IMR-90 (cell line): ENCODE results near the gene NAV2. TPM values are rescaled to one million over a fixed set of nuclear protein-coding genes. Genes with fewer than 3 reads are reported as not detected.

Source experiments
- ATAC-seq: fragments of 200-7000 bp; cut with Tn5 transposase; 2 replicates; pipeline ENCODE4 v1.9.1; 2020; ENCODE audit warnings: low read depth, mild to moderate bottlenecking, moderate library complexity
- BruUV-seq: library from RNA; stranded (reverse); fragments of 400-500 nt; replicated peaks from 2 replicates; lab custom pipeline; 2021; lab: Mats Ljungman, UMichigan
- CTCF ChIA-PET: fragments of 300-600 bp; formaldehyde crosslinking; extraction: SDS; loops from one replicate; lab custom pipeline; 2021; ENCODE audit warnings: antibody characterized with exemption; lab: Yijun Ruan, JAX
- POLR2A ChIA-PET: fragments of 300-600 bp; sonication (Branson Sonifier 250); formaldehyde crosslinking; loops from one replicate; lab custom pipeline; 2022; ENCODE audit warnings: antibody characterized with exemption; ENCODE audit not compliant: unreplicated experiment; lab: Charles Lee
- DNase-seq: peaks from one replicate; pipeline ENCODE4 v3.0.0; 2013
- H2AFZ ChIP-seq: replicated peaks from 2 replicates; pipeline ENCODE3; 2013; ENCODE audit warnings: low read length, mild to moderate bottlenecking; ENCODE audit not compliant: poor library complexity
- H2AK5ac ChIP-seq: 2 replicates; pipeline ENCODE4 v1.6.1; 2013; ENCODE audit warnings: low read depth, low read length, inconsistent platforms
- H2AK9ac ChIP-seq: replicated peaks from 2 replicates; pipeline ENCODE3; 2013; ENCODE audit warnings: mild to moderate bottlenecking, low read depth, low read length, moderate library complexity; ENCODE audit not compliant: poor library complexity
- H2BK120ac ChIP-seq: 2 replicates; pipeline ENCODE4 v1.6.1; 2013; ENCODE audit warnings: low read depth, low read length, inconsistent platforms
- H2BK15ac ChIP-seq: 3 replicates; pipeline ENCODE4 v1.6.1; 2013; ENCODE audit warnings: low read depth, low read length, inconsistent platforms
- H2BK20ac ChIP-seq: 2 replicates; pipeline ENCODE4 v1.6.1; 2013; ENCODE audit warnings: low read depth, mild to moderate bottlenecking, inconsistent platforms, low read length, moderate library complexity
- H2BK5ac ChIP-seq: 2 replicates; pipeline ENCODE4 v1.6.1; 2013; ENCODE audit warnings: mild to moderate bottlenecking, low read depth, low read length, inconsistent platforms; ENCODE audit not compliant: poor library complexity, severe bottlenecking
- H3K14ac ChIP-seq: replicated peaks from 2 replicates; pipeline ENCODE4 v1.6.1; 2013; ENCODE audit warnings: low read depth, low read length, inconsistent platforms
- H3K18ac ChIP-seq: 2 replicates; pipeline ENCODE4 v1.6.1; 2013; ENCODE audit warnings: low read depth, low read length, control low read depth
- H3K23ac ChIP-seq: 2 replicates; pipeline ENCODE4 v1.6.1; 2013; ENCODE audit warnings: low read depth, low read length, inconsistent platforms
- H3K27ac ChIP-seq: 2 replicates; pipeline ENCODE4 v1.5.1; 2013; ENCODE audit warnings: mild to moderate bottlenecking, control low read depth, low read length; ENCODE audit not compliant: insufficient read depth
- H3K27me3 ChIP-seq: 2 replicates; pipeline ENCODE4 v1.6.1; 2013; ENCODE audit warnings: low read length; ENCODE audit not compliant: control insufficient read depth, insufficient read depth
- H3K36me3 ChIP-seq: 2 replicates; pipeline ENCODE4 v1.6.1; 2013; ENCODE audit warnings: low read length, mixed read lengths; ENCODE audit not compliant: control insufficient read depth, insufficient read depth
- H3K4ac ChIP-seq: 2 replicates; pipeline ENCODE4 v1.6.1; 2013; ENCODE audit warnings: low read depth, low read length, inconsistent platforms
- H3K4me1 ChIP-seq: 2 replicates; pipeline ENCODE4 v1.6.1; 2013; ENCODE audit warnings: low read length, mixed read lengths; ENCODE audit not compliant: control insufficient read depth, insufficient read depth
- H3K4me2 ChIP-seq: 2 replicates; pipeline ENCODE4 v1.6.1; 2013; ENCODE audit warnings: low read depth, mild to moderate bottlenecking, control low read depth, low read length, moderate library complexity
- H3K4me3 ChIP-seq: 2 replicates; pipeline ENCODE4 v1.5.1; 2013; ENCODE audit warnings: low read depth, mild to moderate bottlenecking, control low read depth, low read length, moderate library complexity; ENCODE audit not compliant: insufficient read depth
- H3K56ac ChIP-seq: 2 replicates; pipeline ENCODE4 v1.6.1; 2013; ENCODE audit warnings: low read length, inconsistent platforms; ENCODE audit not compliant: insufficient read depth; ENCODE audit errors: extremely low read depth
- H3K79me1 ChIP-seq, 2 experiments: 2 replicates each; pipeline ENCODE4 v1.6.1; 2013; ENCODE audit warnings: low read length in 2 of 2, inconsistent platforms in 1 of 2, low read depth in 1 of 2
- H3K9ac ChIP-seq: 2 replicates; pipeline ENCODE4 v1.6.1; 2013; ENCODE audit warnings: low read depth, low read length, control low read depth
- H3K9me1 ChIP-seq: 2 replicates; pipeline ENCODE4 v1.6.1; 2013; ENCODE audit warnings: low read length, inconsistent platforms; ENCODE audit not compliant: insufficient read depth
- H3K9me3 ChIP-seq: 2 replicates; pipeline ENCODE4 v1.6.1; 2013; ENCODE audit warnings: low read length; ENCODE audit not compliant: control insufficient read depth, insufficient read depth
- H4K20me1 ChIP-seq: 2 replicates; pipeline ENCODE4 v1.6.1; 2013; ENCODE audit warnings: low read length, inconsistent platforms; ENCODE audit not compliant: insufficient read depth
- H4K5ac ChIP-seq: 2 replicates; pipeline ENCODE4 v1.6.1; 2013; ENCODE audit warnings: mild to moderate bottlenecking, low read depth, low read length, control low read depth
- H4K8ac ChIP-seq, 2 experiments: 2 replicates each; pipeline ENCODE4 v1.6.1; 2013; ENCODE audit warnings: low read depth in 2 of 2, low read length in 2 of 2, control low read depth in 1 of 2, inconsistent platforms in 1 of 2
- H4K91ac ChIP-seq: 2 replicates; pipeline ENCODE4 v1.6.1; 2013; ENCODE audit warnings: low read depth, low read length, inconsistent platforms; ENCODE audit not compliant: insufficient read depth
- BHLHE40 ChIP-seq: fragments of 150-350 bp; IDR thresholded peaks from 2 replicates; pipeline ENCODE4 v1.6.1; 2016; ENCODE audit warnings: mild to moderate bottlenecking, low read depth, low read length
- CEBPB ChIP-seq: IDR thresholded peaks from 2 replicates; pipeline ENCODE4 v1.6.1; 2012; ENCODE audit warnings: low read depth, low read length, improper control_type of control experiment
- CTCF ChIP-seq: conservative IDR thresholded peaks from 2 replicates; pipeline ENCODE4 v1.5.1; 2012; ENCODE audit warnings: mild to moderate bottlenecking, low read depth, low read length, improper control_type of control experiment
- FOS ChIP-seq: fragments of 150-350 bp; IDR thresholded peaks from 2 replicates; pipeline ENCODE4 v1.6.1; 2016; ENCODE audit warnings: low read depth, low read length
- MAFK ChIP-seq: IDR thresholded peaks from 2 replicates; pipeline ENCODE4 v1.6.1; 2012; ENCODE audit warnings: low read depth, low read length, improper control_type of control experiment
- MAZ ChIP-seq: IDR thresholded peaks from 2 replicates; pipeline ENCODE4 v1.6.1; 2012; ENCODE audit warnings: low read depth, mild to moderate bottlenecking, low read length, improper control_type of control experiment, moderate library complexity, borderline replicate concordance
- MXI1 ChIP-seq: IDR thresholded peaks from 2 replicates; pipeline ENCODE4 v1.6.1; 2012; ENCODE audit warnings: low read depth, mild to moderate bottlenecking, low read length, moderate library complexity, borderline replicate concordance
- POLR2A ChIP-seq: IDR thresholded peaks from 2 replicates; pipeline ENCODE4 v1.6.1; 2012; ENCODE audit warnings: mild to moderate bottlenecking, low read depth, low read length
- RAD21 ChIP-seq: IDR thresholded peaks from 2 replicates; pipeline ENCODE4 v1.6.1; 2012; ENCODE audit warnings: low read length, improper control_type of control experiment
- RFX5 ChIP-seq: IDR thresholded peaks from 2 replicates; pipeline ENCODE4 v1.8.0; 2012; ENCODE audit warnings: low read depth, mild to moderate bottlenecking, low read length, moderate library complexity
- WGBS, 2 experiments: methylation state at CpG; one replicate each; pipeline versions ENCODE4 v1.1.5 to v1.1.7; 2013; ENCODE audit warnings: missing lambda C conversion rate in 2 of 2; ENCODE audit not compliant: insufficient read length in 1 of 2; ENCODE audit errors: extremely low coverage in 2 of 2; 5-methylcytosine and 5-hydroxymethylcytosine counted together
- dilution Hi-C: fragments of 300-500 bp; cut with HindIII; formaldehyde crosslinking; loops from one replicate; pipeline ENCODE4 v1.14.3; 2018; ENCODE audit warnings: low sequenced_read_pairs; ENCODE audit not compliant: unreplicated experiment
- in situ Hi-C: fragments of 300-500 bp; cut with MboI; formaldehyde crosslinking; loops from 3 replicates; pipeline ENCODE4 v1.14.3; 2019; ENCODE audit warnings: low sequenced_read_pairs, inconsistent platforms, mixed read lengths
- intact Hi-C: fragments of 100-400 bp; cut with micrococcal nuclease; formaldehyde crosslinking; loops from 2 replicates; pipeline ENCODE4 v1.10.0; 2022
- polyA plus RNA-seq, 3 experiments: library from polyadenylated mRNA; depleted of rRNA; stranded (reverse); fragments of >200 nt; gene quantifications; 2 replicates each; pipeline ENCODE4 v1.2.3, GENCODE V29; 2012; ENCODE audit warnings: low replicate concordance in 1 of 3
- total RNA-seq: library from RNA; depleted of rRNA; stranded (reverse); fragments of >200 nt; gene quantifications from 2 replicates; pipeline ENCODE4 v1.2.3, GENCODE V29; 2012
- TF ChIP-seq, protein P1 (sequence below): fragments of 150-350 bp; IDR thresholded peaks from 2 replicates; pipeline ENCODE4 v1.6.1; 2017; ENCODE audit warnings: mild to moderate bottlenecking, antibody characterized with exemption, low read length, low read depth

Gene NAV2
- total and polyA plus RNA-seq, 2 of the 4 experiments (the other 2 are of a cell fraction): 4.5 to 12.6 TPM

DNA sequence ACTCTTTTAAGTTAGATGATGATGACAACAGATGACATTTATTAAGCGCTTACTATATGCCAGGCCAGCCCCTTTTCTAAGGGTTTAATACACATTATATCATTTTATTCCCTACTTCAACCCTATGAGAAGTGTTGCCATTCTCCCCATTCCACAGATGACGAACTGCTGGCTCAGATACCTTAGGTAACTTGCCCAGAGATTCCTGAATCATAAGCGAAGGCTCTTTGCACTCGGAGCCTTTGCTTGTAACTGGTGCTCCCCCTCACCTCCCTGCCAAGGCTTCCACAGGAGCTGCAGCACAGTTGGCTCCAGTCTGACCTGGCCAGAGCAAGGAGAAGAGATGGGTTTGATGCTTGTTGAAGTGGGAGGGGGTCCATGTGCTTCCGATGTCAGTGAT lies 404.7 kb downstream of the NAV2 start:
- H4K91ac ChIP-seq: no peak overlapping the region
- H3K14ac ChIP-seq: no peak overlapping the region
- ATAC-seq (no peak), DNase-seq (no peak)
- H3K18ac ChIP-seq: no peak overlapping the region
- H4K20me1 ChIP-seq: no peaks in the 10 kb centered on the region; the same call in 1 of the 2 replicates
- in situ Hi-C loops: no loop called here
- H2AK9ac ChIP-seq: no peak overlapping the region
- H3K9me3 ChIP-seq: no peaks in the 10 kb centered on the region
- peaks cover 24% of the 10 kb centered on the region for H3K36me3 ChIP-seq
- dilution Hi-C loops: no loop called here
- no peak overlapping the region for H2AK5ac ChIP-seq
- peaks cover 14% of the 10 kb centered on the region for H3K9me1 ChIP-seq
- WGBS, 2 experiments: 100% methylated on average over 1 of the region's 5 CpGs; no CpG with 5 or more reads in 1 of the 2 experiments
- H3K9ac ChIP-seq: no peak overlapping the region
- ChIA-PET POLR2A (no interaction called here), CTCF (interaction anchor here (0.6 to 1.1 kb wide), 2 partner anchors 11 to 20 kb away, joined by 3 read pairs; no protein-coding TSS in a partner anchor)
- H3K23ac ChIP-seq: no peak overlapping the region
- no peaks in the 10 kb centered on the region for H3K27me3 ChIP-seq
- intact Hi-C loops: no loop called here
- H2BK20ac ChIP-seq: no peak overlapping the region
- H3K4me1 ChIP-seq: peaks cover 5% of the 10 kb centered on the region
- no peak overlapping the region for H2AFZ ChIP-seq
- H3K79me1 ChIP-seq: peaks cover 3 to 6% of the 10 kb centered on the region in 2 experiments; a peak in 3 of 4 replicates
- no peak overlapping the region for H2BK120ac ChIP-seq
- no peak overlapping the region for H3K56ac ChIP-seq
- no peak overlapping the region for H3K4ac ChIP-seq
- no TSS peak for BruUV-seq
- no peak overlapping the region for H4K5ac ChIP-seq
- H2BK15ac ChIP-seq: no peak overlapping the region
- TF ChIP-seq RFX5 (no peak), CTCF (no peak), MXI1 (no peak), CEBPB (no peak), BHLHE40 (no peak), MAFK (no peak), RAD21 (no peak), POLR2A (no peak), MAZ (no peak), FOS (no peak)
- TF ChIP-seq, protein P1, sequence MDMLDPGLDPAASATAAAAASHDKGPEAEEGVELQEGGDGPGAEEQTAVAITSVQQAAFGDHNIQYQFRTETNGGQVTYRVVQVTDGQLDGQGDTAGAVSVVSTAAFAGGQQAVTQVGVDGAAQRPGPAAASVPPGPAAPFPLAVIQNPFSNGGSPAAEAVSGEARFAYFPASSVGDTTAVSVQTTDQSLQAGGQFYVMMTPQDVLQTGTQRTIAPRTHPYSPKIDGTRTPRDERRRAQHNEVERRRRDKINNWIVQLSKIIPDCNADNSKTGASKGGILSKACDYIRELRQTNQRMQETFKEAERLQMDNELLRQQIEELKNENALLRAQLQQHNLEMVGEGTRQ: no peak
- H2BK5ac ChIP-seq: no peak overlapping the region
- no peak overlapping the region for H4K8ac ChIP-seq
- no peak overlapping the region for H3K4me3 ChIP-seq
- no peak overlapping the region for H3K4me2 ChIP-seq
- no peak overlapping the region for H3K27ac ChIP-seq
